IMR-90 (cell line): Measurements from ENCODE around the gene MRGPRE.

Source experiments
- POLR2A ChIP-seq: IDR thresholded peaks from 2 replicates; pipeline ENCODE4 v1.6.1; 2012; ENCODE audit warnings: mild to moderate bottlenecking, low read depth, low read length
- TF ChIP-seq, protein P1 (sequence below): conservative IDR thresholded peaks from 2 replicates; pipeline ENCODE4 v1.5.1; 2012; ENCODE audit warnings: mild to moderate bottlenecking, low read depth, low read length, improper control_type of control experiment

DNA sequence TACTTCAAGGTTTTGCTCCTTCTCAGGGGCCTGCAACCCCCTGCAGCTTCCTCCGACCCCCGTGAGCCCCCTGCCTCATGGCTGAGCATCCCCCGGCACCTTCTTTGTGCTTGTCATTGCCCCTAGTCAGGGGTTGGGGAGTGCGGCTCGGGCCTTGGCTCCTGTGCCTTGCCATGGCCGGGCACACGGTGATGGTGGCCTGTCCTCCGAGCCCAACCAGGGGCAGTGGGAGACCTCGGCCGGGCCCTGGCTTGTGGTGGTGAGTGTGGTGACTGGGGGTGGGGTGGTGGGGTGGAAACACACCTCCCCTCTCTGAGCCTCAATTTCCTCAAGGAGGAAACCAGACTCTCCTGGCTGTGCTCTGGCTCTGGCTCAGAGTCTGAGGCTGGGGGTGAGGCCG, 12.1 kb downstream of the MRGPRE start:
- no peak for TF ChIP-seq POLR2A
- TF ChIP-seq, protein P1, sequence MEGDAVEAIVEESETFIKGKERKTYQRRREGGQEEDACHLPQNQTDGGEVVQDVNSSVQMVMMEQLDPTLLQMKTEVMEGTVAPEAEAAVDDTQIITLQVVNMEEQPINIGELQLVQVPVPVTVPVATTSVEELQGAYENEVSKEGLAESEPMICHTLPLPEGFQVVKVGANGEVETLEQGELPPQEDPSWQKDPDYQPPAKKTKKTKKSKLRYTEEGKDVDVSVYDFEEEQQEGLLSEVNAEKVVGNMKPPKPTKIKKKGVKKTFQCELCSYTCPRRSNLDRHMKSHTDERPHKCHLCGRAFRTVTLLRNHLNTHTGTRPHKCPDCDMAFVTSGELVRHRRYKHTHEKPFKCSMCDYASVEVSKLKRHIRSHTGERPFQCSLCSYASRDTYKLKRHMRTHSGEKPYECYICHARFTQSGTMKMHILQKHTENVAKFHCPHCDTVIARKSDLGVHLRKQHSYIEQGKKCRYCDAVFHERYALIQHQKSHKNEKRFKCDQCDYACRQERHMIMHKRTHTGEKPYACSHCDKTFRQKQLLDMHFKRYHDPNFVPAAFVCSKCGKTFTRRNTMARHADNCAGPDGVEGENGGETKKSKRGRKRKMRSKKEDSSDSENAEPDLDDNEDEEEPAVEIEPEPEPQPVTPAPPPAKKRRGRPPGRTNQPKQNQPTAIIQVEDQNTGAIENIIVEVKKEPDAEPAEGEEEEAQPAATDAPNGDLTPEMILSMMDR: no peak
